ENCODE measurements around the gene CD300LB. TPM values are rescaled to one million over a fixed set of nuclear protein-coding genes. Genes with fewer than 3 reads are reported as not detected.

Gene CD300LB
- total and polyA plus RNA-seq, 9 donors = 0.04 to 0.35 (median 0.19) TPM

DNA sequence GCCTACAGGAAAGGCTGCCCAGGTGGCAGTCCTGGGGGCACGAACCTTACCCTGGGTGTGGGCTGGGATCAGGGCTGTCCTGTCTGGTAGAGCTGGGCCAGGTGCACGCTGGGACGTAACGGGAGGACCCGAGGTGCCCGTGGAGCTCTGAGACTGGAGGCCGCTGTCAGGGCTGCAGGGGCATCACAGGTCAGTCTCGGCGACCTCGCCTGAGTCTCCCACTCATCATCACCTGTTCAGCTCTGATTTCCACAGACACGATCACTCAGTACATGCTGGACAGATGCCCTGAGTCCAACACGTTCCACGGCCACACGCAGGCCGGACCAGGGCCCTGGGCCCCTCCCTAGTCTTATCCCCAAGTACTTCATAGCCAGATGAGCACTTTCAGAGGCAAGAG lies 19.3 kb upstream of the CD300LB start:
- Histone ChIP-seq H3K36me3 (ENCODE audit: control insufficient read depth, insufficient read depth, low read length) (no peaks in the 10 kb centered on the region), H3K27ac (ENCODE audit: low read length) (no peak overlapping the region), H3K4me1 (ENCODE audit: control insufficient read depth, insufficient read depth, low read length) (no peaks in the 10 kb centered on the region), H3K27me3 (ENCODE audit: control insufficient read depth, insufficient read depth, low read length) (peaks cover 6% of the 10 kb centered on the region), H3K4me3 (ENCODE audit: low read length) (no peak overlapping the region), H3K9me3 (replicated peaks; ENCODE audit: control insufficient read depth, low read depth, low read length) (no peaks in the 10 kb centered on the region)
- DNase-seq = no peak
- 79% methylated on average over 10 of the region's 15 CpGs for WGBS (ENCODE audit: insufficient coverage)

DNA sequence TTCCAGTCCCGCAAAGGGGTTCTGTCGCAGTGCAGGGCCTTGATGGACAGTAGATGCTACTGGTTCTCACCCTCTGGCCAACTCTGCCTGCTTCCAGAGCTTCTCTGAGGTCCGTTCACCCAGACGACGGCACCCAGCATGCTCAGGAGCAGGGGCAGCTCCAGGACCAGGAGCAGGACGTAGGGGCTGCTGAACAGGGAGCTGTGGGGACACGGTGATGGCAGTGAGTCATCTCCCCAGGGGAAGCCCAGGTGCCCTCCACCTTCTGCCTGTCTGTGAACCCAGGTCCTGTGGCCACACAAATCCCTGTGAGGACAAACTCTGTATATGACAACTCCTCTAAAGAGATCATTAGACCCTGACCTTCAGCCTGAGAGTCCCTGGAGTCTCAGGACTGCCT lies 18.1 kb upstream of the CD300LB start:
- no peak overlapping the region for H3K4me3 ChIP-seq (ENCODE audit: low read length)
- 74% methylated on average over 6 of the region's 7 CpGs for WGBS (ENCODE audit: insufficient coverage)
- H3K9me3 ChIP-seq (replicated peaks; ENCODE audit: control insufficient read depth, low read depth, low read length) = no peaks in the 10 kb centered on the region
- peaks cover 6% of the 10 kb centered on the region for H3K27me3 ChIP-seq (ENCODE audit: control insufficient read depth, insufficient read depth, low read length)
- DNase-seq = no peak
- H3K27ac ChIP-seq (ENCODE audit: low read length) = no peak overlapping the region
- H3K36me3 ChIP-seq (ENCODE audit: control insufficient read depth, insufficient read depth, low read length) = no peaks in the 10 kb centered on the region
- no peaks in the 10 kb centered on the region for H3K4me1 ChIP-seq (ENCODE audit: control insufficient read depth, insufficient read depth, low read length)

DNA sequence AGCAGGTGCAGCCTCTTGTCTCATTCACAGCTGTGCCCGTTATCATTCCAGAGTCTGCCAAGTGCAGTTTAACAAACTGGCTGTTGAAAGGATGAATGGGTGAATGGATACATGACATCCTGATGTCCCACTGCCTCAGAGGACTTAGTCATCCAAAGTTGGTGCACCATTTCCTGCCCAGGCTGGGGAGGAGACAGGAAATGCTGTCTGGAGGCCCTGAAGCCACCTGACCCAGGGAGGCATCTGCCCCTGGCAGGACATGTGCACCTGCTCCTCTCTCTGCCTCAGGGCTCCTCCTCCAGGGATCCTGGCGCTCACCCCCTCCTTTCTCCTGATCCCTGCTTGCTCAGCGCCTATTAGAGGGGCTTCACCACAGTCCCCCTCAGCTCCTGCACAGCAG lies 16.5 kb upstream of the CD300LB start:
- no peaks in the 10 kb centered on the region for H3K4me1 ChIP-seq (ENCODE audit: control insufficient read depth, insufficient read depth, low read length)

DNA sequence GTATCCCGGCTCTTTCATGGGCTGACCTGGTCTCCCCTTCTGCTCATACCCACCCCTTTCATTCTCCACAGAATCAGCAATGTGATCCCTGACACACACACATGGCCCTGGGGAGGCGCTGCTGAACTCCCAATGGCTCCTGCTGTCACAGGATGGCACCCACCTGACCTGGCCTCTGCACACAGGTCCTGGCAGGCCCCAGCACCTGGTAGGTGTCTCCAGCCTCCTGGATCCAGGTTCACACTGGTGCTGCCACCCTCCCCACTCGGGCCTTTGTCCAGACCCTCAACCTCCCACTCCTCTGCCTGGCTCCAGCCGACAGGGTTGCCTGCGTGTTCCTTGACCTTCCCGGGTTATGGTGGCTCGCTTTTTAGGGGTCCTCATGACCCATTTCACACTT lies 16.0 kb upstream of the CD300LB start:
- no peak for DNase-seq
- Histone ChIP-seq H3K27ac (ENCODE audit: low read length) (no peak overlapping the region), H3K9me3 (replicated peaks; ENCODE audit: control insufficient read depth, low read depth, low read length) (no peaks in the 10 kb centered on the region), H3K27me3 (ENCODE audit: control insufficient read depth, insufficient read depth, low read length) (peaks cover 4% of the 10 kb centered on the region), H3K4me1 (ENCODE audit: control insufficient read depth, insufficient read depth, low read length) (no peaks in the 10 kb centered on the region), H3K36me3 (ENCODE audit: control insufficient read depth, insufficient read depth, low read length) (no peaks in the 10 kb centered on the region), H3K4me3 (ENCODE audit: low read length) (no peak overlapping the region)
- WGBS (ENCODE audit: insufficient coverage) = 85% methylated on average over 6 of the region's 7 CpGs

More for the DNA sequence above, 16.5 kb upstream of the CD300LB start:
- DNase-seq = no peak
- Histone ChIP-seq H3K27me3 (ENCODE audit: control insufficient read depth, insufficient read depth, low read length) (peaks cover 6% of the 10 kb centered on the region), H3K9me3 (replicated peaks; ENCODE audit: control insufficient read depth, low read depth, low read length) (no peaks in the 10 kb centered on the region), H3K36me3 (ENCODE audit: control insufficient read depth, insufficient read depth, low read length) (no peaks in the 10 kb centered on the region), H3K27ac (ENCODE audit: low read length) (no peak overlapping the region), H3K4me3 (ENCODE audit: low read length) (no peak overlapping the region)
- 68% methylated on average over 3 of the region's 3 CpGs for WGBS (ENCODE audit: insufficient coverage)

DNA sequence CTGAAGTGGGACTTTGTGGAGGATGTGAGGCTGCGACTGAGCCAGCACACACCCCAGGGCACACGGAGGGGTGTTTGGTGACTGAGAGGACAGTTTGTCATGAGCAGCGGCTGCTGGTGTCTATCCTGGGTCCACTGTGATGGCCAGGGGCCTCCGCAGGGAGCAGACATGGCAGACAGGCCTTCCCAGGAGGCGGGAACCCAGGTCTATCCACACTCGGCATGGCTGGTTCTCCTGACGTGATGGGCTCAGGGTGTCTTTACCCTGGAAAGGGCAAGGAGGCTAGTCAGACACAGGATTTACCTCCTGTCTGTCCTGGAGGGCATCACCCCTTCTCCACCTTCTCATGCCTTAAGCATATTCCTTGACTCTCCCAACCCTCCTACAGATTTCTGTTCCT lies 15.3 kb upstream of the CD300LB start:
- H3K9me3 ChIP-seq (replicated peaks; ENCODE audit: control insufficient read depth, low read depth, low read length) = no peaks in the 10 kb centered on the region
- H3K36me3 ChIP-seq (ENCODE audit: control insufficient read depth, insufficient read depth, low read length) = no peaks in the 10 kb centered on the region
- peaks cover 4% of the 10 kb centered on the region for H3K27me3 ChIP-seq (ENCODE audit: control insufficient read depth, insufficient read depth, low read length)
- no peaks in the 10 kb centered on the region for H3K4me1 ChIP-seq (ENCODE audit: control insufficient read depth, insufficient read depth, low read length)
- no peak overlapping the region for H3K27ac ChIP-seq (ENCODE audit: low read length)
- no peak for DNase-seq
- 79% methylated on average over 7 of the region's 7 CpGs for WGBS (ENCODE audit: insufficient coverage)
- no peak overlapping the region for H3K4me3 ChIP-seq (ENCODE audit: low read length)

DNA sequence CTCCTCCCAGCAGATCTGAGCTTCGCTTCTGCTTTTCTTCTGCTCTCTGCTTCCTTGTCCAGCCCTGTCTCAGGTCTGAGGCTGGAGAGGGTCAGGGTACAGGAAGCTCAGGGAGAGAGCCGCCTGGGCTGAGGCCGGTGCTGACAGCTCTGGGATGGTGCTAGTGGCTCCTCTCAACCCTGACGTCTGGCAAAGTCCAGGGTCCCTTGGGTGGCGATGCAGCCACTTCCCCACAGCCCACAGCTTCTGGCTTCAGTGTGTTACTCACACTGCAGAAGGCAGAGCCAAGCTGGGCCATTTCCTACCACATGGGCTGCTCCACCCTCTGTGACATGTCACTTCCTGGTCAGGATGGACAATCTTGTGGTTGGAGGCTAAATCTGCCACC lies 14.6 kb upstream of the CD300LB start, which contains the start of gene CD300C:
Gene CD300C, minus strand, starts transcription at position 273 of the 388 bp plus-strand sequence. CDS start 333 bp downstream, outside the sequence.
- Histone ChIP-seq H3K36me3 (ENCODE audit: control insufficient read depth, insufficient read depth, low read length) (no peaks in the 10 kb centered on the region), H3K27me3 (ENCODE audit: control insufficient read depth, insufficient read depth, low read length) (peaks cover 4% of the 10 kb centered on the region), H3K9me3 (replicated peaks; ENCODE audit: control insufficient read depth, low read depth, low read length) (no peaks in the 10 kb centered on the region), H3K27ac (ENCODE audit: low read length) (no peak within 1 kb of the TSS), H3K4me3 (ENCODE audit: low read length) (no peak within 1 kb of the TSS), H3K4me1 (ENCODE audit: control insufficient read depth, insufficient read depth, low read length) (no peaks in the 10 kb centered on the region)
- DNase-seq = peak; percentile 29
- 28% methylated on average over 4 of the region's 5 CpGs for WGBS (ENCODE audit: insufficient coverage)

DNA sequence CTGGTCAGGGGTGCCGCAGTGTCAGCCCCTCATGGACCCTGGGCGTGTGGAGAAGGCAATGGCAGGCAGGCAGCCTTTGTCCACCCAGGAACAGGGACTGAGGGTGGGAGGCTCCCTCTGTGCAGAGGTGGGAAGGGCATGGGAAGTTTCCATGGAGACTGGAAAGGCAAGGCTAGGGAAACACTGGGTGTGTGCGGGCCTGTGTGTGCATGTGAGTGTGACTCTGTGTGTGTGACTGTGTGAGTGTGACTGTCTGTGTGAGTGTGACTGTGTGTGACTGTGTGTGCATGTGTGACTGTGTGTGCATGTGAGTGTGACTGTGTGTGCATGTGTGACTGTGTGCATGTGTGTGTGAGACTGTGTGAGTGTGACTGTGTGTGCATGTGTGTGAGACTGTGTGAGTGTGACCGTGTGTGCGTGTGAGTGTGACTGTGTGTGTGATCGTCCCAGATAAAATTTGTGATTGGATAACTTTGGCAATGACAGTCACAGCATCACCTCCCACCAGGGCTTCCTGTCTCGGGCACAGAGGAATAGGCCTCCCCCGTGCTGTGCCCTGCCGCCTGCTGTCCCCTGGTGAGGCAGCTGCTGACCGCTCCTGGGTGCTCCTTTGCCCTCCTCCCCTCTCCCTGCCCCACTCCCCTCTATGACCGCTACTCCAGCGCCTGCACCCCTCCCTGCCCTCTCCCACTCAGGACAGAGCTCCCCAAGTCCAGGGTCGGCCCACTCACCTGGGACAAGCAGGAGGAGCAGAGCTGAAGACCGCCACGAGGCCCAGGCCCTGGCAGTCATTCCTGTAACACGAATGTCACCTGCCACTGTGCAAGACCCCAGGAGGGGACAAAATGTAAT lies 13.9 kb upstream of the CD300LB start:
- peaks cover 4% of the 10 kb centered on the region for H3K27me3 ChIP-seq (ENCODE audit: control insufficient read depth, insufficient read depth, low read length)
- H3K36me3 ChIP-seq (ENCODE audit: control insufficient read depth, insufficient read depth, low read length) = no peaks in the 10 kb centered on the region
- no peak overlapping the region for H3K27ac ChIP-seq (ENCODE audit: low read length)
- H3K4me3 ChIP-seq (ENCODE audit: low read length) = no peak overlapping the region
- no peaks in the 10 kb centered on the region for H3K4me1 ChIP-seq (ENCODE audit: control insufficient read depth, insufficient read depth, low read length)
- 60% methylated on average over 13 of the region's 16 CpGs for WGBS (ENCODE audit: insufficient coverage)
- no peak for DNase-seq
- no peaks in the 10 kb centered on the region for H3K9me3 ChIP-seq (replicated peaks; ENCODE audit: control insufficient read depth, low read depth, low read length)

DNA sequence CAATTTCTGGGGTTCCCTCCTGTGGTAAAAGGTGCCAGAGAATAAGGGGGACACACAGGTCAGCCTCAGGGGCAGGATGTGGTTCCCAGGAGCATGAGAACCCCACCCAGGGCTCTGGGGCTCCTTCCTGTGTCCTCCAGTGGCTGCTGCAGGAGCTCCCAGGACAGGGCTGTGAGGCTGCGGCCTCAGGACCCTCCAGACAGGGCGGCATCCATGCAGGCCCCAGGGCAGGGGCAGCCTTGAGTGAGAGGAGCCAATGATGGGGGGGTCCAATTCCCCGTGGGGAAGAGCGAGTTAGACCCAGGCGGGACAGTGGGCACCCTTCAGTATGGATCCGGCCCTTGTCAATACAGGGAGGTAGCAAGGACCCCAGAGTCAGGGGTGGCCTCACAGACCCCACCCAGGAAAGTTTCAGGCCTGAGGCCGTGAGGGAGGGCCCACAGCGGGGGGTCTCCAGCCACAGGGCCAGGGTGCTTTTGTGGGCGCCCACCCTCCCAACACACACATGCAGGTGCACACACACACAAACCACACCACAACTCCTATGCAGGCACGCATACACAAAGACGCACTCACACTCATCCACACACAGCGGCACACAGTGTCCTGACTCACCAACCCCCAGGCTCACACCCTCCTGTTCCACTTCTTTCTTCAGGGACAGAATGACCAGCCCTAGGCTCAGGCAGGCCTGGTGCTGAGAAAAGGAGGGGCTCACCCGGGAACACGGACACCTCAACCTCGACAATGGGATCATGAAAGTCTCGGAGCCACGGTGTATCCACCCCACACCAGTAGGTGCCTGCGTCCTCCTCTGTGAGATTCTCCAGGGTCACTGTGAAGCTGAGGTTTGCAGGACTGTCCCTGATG lies 12.9 kb upstream of the CD300LB start:
- Histone ChIP-seq H3K4me3 (ENCODE audit: low read length) (no peak overlapping the region), H3K4me1 (ENCODE audit: control insufficient read depth, insufficient read depth, low read length) (no peaks in the 10 kb centered on the region), H3K27me3 (ENCODE audit: control insufficient read depth, insufficient read depth, low read length) (no peaks in the 10 kb centered on the region), H3K27ac (ENCODE audit: low read length) (no peak overlapping the region), H3K9me3 (replicated peaks; ENCODE audit: control insufficient read depth, low read depth, low read length) (no peaks in the 10 kb centered on the region), H3K36me3 (ENCODE audit: control insufficient read depth, insufficient read depth, low read length) (no peaks in the 10 kb centered on the region)
- WGBS (ENCODE audit: insufficient coverage) = 84% methylated on average over 13 of the region's 18 CpGs
- no peak for DNase-seq

DNA sequence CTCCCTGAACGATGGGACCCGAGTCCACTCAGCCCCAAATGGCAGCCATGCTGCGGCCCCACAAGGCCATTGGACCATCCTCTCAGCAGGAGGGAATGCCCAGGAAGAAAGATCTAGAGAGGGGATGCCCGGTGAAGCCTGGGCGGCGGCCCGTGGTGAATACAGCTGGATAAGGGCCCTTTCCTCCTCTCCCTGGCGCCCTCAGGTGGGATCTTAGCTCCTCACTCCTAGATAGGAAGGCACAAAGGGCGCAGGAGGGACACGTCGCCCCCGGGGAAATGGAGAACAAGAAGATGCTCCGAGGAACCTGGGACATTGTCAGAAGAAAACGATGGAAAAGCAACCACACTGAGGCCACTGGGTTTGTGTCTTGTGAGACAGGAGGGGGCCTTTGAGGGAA lies 12.1 kb upstream of the CD300LB start:
- Histone ChIP-seq H3K4me3 (ENCODE audit: low read length) (no peak overlapping the region), H3K4me1 (ENCODE audit: control insufficient read depth, insufficient read depth, low read length) (no peaks in the 10 kb centered on the region), H3K27ac (ENCODE audit: low read length) (no peak overlapping the region), H3K9me3 (replicated peaks; ENCODE audit: control insufficient read depth, low read depth, low read length) (no peaks in the 10 kb centered on the region), H3K36me3 (ENCODE audit: control insufficient read depth, insufficient read depth, low read length) (no peaks in the 10 kb centered on the region), H3K27me3 (ENCODE audit: control insufficient read depth, insufficient read depth, low read length) (no peaks in the 10 kb centered on the region)
- WGBS (ENCODE audit: insufficient coverage) = 68% methylated on average over 6 of the region's 14 CpGs
- no peak for DNase-seq

DNA sequence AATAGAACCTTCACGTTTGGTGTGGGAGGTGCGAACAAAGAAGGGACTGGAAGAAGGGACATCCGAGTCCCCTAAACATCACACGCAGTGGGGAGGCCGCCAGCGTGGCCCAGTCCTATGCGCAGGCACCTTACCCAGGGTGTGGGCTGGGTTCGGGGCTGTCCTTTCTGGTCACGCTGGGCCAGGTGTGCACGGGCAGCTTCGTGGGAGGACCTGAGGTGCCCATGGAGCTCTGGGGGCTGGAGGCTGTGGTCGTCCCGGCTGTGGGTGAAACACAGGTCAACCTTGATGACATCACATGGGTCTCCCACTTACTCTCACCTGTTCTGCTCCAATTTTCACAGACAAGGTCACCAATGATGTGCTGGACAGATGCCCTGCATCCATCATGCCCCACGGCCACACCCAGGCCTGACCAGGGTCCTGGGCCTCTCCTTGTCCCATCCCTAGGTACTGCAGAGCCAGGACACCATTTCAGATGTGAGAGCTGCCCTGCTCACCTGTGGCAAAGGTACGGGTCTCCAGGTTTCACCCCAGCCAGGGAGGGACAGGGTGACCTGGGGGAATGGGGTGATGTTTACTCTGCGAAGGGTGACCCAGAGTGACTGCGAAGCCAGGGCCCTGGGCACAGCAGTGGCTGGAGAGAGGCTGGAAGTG lies 11.6 kb upstream of the CD300LB start:
- no peaks in the 10 kb centered on the region for H3K27me3 ChIP-seq (ENCODE audit: control insufficient read depth, insufficient read depth, low read length)

More for the DNA sequence above, 11.6 kb upstream of the CD300LB start:
- Histone ChIP-seq H3K9me3 (replicated peaks; ENCODE audit: control insufficient read depth, low read depth, low read length) (no peaks in the 10 kb centered on the region), H3K36me3 (ENCODE audit: control insufficient read depth, insufficient read depth, low read length) (no peaks in the 10 kb centered on the region), H3K27ac (ENCODE audit: low read length) (no peak overlapping the region), H3K4me3 (ENCODE audit: low read length) (no peak overlapping the region), H3K4me1 (ENCODE audit: control insufficient read depth, insufficient read depth, low read length) (no peaks in the 10 kb centered on the region)
- DNase-seq = no peak
- WGBS (ENCODE audit: insufficient coverage) = 88% methylated on average over 14 of the region's 17 CpGs
